OCI-LY1 (cell line): ENCODE measurements around the gene F2R.
"Not testable (repeated sequence)": the region's sequence is repeated elsewhere in the genome, so short reads cannot be mapped to it uniquely, and the experiment has no call there.

Experiments used
- H2AFZ ChIP-seq: fragments of 200-600 bp; sonication (generic), shearing (Covaris generic); 2 replicates; pipeline ENCODE4 v1.6.0; 2014; ENCODE audit warnings: antibody characterized with exemption, mild to moderate bottlenecking, low read length
- H3F3A ChIP-seq: fragments of 200-600 bp; sonication (generic), shearing (Covaris generic); 2 replicates; pipeline ENCODE4 v1.6.0; 2014; ENCODE audit warnings: mild to moderate bottlenecking, antibody characterized with exemption, low read length, moderate library complexity; ENCODE audit not compliant: insufficient read depth
- H3K27ac ChIP-seq: fragments of 200-600 bp; sonication (generic); 2 replicates; pipeline ENCODE4 v1.5.1; 2014; ENCODE audit warnings: low read length, mixed run types, mild to moderate bottlenecking, low read depth; ENCODE audit not compliant: poor library complexity, severe bottlenecking
- H3K27me3 ChIP-seq: fragments of 200-600 bp; sonication (generic); 2 replicates; pipeline ENCODE4 v1.6.0; 2014; ENCODE audit warnings: antibody characterized with exemption, mild to moderate bottlenecking, low read length, moderate library complexity; ENCODE audit not compliant: insufficient read depth
- H3K36me3 ChIP-seq: fragments of 200-600 bp; sonication (generic); 2 replicates; pipeline ENCODE4 v1.6.1; 2014; ENCODE audit warnings: mild to moderate bottlenecking, antibody characterized with exemption, low read length, moderate library complexity, mixed read lengths; ENCODE audit not compliant: insufficient read depth
- H3K4me1 ChIP-seq: fragments of 200-600 bp; sonication (generic); 2 replicates; pipeline ENCODE4 v1.5.1; 2014; ENCODE audit warnings: mild to moderate bottlenecking, low read length, moderate library complexity; ENCODE audit not compliant: insufficient read depth, severe bottlenecking
- H3K4me2 ChIP-seq: fragments of 200-600 bp; sonication (generic), shearing (Covaris generic); 2 replicates; pipeline ENCODE4 v1.6.1; 2014; ENCODE audit warnings: low read length
- H3K4me3 ChIP-seq: fragments of 200-600 bp; sonication (generic); 2 replicates; pipeline ENCODE4 v1.5.1; 2014; ENCODE audit warnings: low read length, low read depth, mild to moderate bottlenecking, mixed read lengths; ENCODE audit not compliant: poor library complexity, severe bottlenecking
- H3K79me2 ChIP-seq: fragments of 200-600 bp; shearing (Covaris generic); 2 replicates; pipeline ENCODE4 v1.6.1; 2016; ENCODE audit warnings: mixed run types, low read length, mixed read lengths; ENCODE audit not compliant: insufficient read depth
- H3K9ac ChIP-seq: fragments of 200-600 bp; sonication (generic), shearing (Covaris generic); 2 replicates; pipeline ENCODE4 v1.6.1; 2014; ENCODE audit warnings: mild to moderate bottlenecking, low read length, mixed read lengths
- H3K9me2 ChIP-seq: fragments of 200-600 bp; sonication (generic), shearing (Covaris generic); 2 replicates; pipeline ENCODE4 v1.6.1; 2014; ENCODE audit warnings: low read depth, mild to moderate bottlenecking, low read length, mixed read lengths
- H3K9me3 ChIP-seq: fragments of 200-600 bp; shearing (Covaris generic); 2 replicates; pipeline ENCODE4 v1.6.1; 2014; ENCODE audit warnings: low read length, mixed read lengths
- H4K20me1 ChIP-seq: fragments of 200-600 bp; sonication (generic), shearing (Covaris generic); 2 replicates; pipeline ENCODE4 v1.6.0; 2016; ENCODE audit warnings: mild to moderate bottlenecking, low read length; ENCODE audit not compliant: insufficient read depth
- EZH2 ChIP-seq: fragments of 200-600 bp; sonication (generic), shearing (Covaris generic); IDR thresholded peaks from 2 replicates; pipeline ENCODE4 v1.8.0; 2017; ENCODE audit warnings: borderline replicate concordance, mixed run types, mild to moderate bottlenecking, antibody characterized with exemption, low read length, moderate library complexity, mixed read lengths
- TF ChIP-seq, protein P1 (sequence below): fragments of 200-600 bp; sonication (generic), shearing (Covaris generic); IDR thresholded peaks from 2 replicates; pipeline ENCODE4 v1.5.1; 2017; ENCODE audit warnings: mild to moderate bottlenecking, antibody characterized with exemption, low read length, moderate library complexity, mixed read lengths

Gene F2R

DNA sequence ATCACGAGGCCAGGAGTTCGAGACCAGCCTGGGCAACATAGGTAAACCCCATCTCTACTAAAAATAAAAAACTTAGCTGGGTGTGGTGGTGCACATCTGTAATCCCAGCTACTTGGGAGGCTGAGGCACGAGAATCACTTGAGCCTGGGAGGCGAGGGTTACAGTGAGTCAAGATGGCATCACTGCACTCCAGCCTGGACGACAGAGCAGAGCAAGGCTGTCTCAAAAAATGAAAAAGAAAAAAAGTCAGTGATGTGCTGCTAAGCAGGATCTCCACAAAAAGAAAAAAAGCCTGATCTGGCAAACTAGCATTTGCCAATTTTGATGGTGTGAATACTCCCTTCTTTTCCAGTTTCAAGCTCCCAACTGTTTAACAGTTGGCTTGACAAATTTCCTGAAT is 21.9 kb downstream of the F2R start:
- H3K27me3 ChIP-seq, result no peaks in the 10 kb centered on the region
- H3K36me3 ChIP-seq, result no peaks in the 10 kb centered on the region
- no peak overlapping the region for H2AFZ ChIP-seq
- no peak overlapping the region for H3K27ac ChIP-seq
- no peaks in the 10 kb centered on the region for H3K9me2 ChIP-seq
- peaks cover 8% of the 10 kb centered on the region for H3K4me1 ChIP-seq
- no peak overlapping the region for H3K4me2 ChIP-seq
- no peak overlapping the region for H3K4me3 ChIP-seq
- H3K9ac ChIP-seq, result no peak overlapping the region
- no peaks in the 10 kb centered on the region for H3F3A ChIP-seq
- H4K20me1 ChIP-seq, result no peaks in the 10 kb centered on the region
- TF ChIP-seq EZH2, result no peak
- TF ChIP-seq, protein P1, sequence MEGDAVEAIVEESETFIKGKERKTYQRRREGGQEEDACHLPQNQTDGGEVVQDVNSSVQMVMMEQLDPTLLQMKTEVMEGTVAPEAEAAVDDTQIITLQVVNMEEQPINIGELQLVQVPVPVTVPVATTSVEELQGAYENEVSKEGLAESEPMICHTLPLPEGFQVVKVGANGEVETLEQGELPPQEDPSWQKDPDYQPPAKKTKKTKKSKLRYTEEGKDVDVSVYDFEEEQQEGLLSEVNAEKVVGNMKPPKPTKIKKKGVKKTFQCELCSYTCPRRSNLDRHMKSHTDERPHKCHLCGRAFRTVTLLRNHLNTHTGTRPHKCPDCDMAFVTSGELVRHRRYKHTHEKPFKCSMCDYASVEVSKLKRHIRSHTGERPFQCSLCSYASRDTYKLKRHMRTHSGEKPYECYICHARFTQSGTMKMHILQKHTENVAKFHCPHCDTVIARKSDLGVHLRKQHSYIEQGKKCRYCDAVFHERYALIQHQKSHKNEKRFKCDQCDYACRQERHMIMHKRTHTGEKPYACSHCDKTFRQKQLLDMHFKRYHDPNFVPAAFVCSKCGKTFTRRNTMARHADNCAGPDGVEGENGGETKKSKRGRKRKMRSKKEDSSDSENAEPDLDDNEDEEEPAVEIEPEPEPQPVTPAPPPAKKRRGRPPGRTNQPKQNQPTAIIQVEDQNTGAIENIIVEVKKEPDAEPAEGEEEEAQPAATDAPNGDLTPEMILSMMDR, result no peak
- H3K79me2 ChIP-seq, result no peaks in the 10 kb centered on the region
- no peaks in the 10 kb centered on the region for H3K9me3 ChIP-seq

DNA sequence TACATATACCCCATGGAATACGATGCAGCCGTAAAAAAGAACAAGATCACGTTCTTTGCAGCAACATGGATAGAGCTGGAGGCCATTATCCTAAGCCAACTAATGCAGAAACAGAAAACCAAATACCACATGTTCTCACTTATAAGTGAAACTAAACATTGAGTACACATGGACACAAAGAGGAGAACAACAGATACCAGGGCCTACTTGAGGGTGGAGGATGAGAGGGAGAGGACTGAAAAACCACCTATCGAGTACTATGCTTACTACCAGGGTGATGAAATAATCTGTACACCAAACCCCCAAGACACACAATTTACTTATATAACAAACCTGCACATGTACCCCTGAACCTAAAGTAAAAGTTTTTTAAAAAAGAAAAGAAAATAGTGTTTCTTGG is 25.6 kb downstream of the F2R start:
- not testable (repeated sequence) for H3K27ac ChIP-seq, H3K4me3 ChIP-seq, H3K9me3 ChIP-seq, H3K27me3 ChIP-seq, H3F3A ChIP-seq, H3K4me1 ChIP-seq, H3K4me2 ChIP-seq, H3K9ac ChIP-seq, H4K20me1 ChIP-seq, H2AFZ ChIP-seq, H3K79me2 ChIP-seq, H3K9me2 ChIP-seq, H3K36me3 ChIP-seq

DNA sequence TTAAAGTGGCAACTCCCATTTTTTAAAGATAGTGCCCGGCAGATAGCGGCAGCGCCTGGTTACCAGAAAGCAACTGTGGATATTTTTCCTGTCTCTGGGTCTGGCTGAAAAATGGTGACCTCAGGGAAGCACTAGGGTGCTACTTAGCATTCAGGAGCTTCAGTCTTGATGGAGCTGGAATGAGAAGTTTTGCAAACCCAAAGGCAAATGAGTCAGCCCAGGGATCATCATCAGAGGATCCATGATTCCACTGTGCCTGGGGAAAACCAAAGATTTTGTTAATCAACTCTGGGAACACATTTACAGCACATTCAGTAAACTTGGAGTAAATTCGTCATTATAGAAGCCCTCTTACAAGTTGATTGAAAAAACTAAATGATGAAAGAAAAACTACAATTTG is 26.7 kb downstream of the F2R start:
- H3K27ac ChIP-seq, result no peak overlapping the region
- H2AFZ ChIP-seq, result no peak overlapping the region

DNA sequence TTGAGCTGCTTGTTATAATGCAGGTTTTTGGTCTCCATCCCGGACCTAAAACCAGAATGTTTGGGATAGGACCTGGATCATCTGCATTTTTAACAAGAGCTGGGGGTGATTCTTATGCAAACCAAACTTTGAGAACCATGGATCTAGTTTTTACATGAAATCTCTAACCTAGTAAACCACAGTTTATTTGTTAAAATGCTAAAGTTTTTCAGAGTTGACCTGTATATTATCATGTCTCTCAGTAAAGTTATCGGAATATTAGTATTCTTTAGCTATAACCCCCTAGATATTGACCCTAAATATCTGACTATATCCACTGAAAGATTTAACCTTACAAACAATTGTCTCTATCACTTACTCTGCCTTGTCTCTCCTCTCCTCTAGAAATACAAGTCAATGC is 28.7 kb downstream of the F2R start:
- H3K27ac ChIP-seq, result no peak overlapping the region
- H3K4me1 ChIP-seq, result no peaks in the 10 kb centered on the region
- TF ChIP-seq EZH2, result no peak
- TF ChIP-seq, protein P1, result no peak
- H4K20me1 ChIP-seq, result no peaks in the 10 kb centered on the region
- H3K36me3 ChIP-seq, result no peaks in the 10 kb centered on the region
- H3K9ac ChIP-seq, result no peak overlapping the region
- H3K9me3 ChIP-seq, result no peaks in the 10 kb centered on the region
- H3K9me2 ChIP-seq, result no peaks in the 10 kb centered on the region
- H3K4me2 ChIP-seq, result no peak overlapping the region
- no peak overlapping the region for H2AFZ ChIP-seq
- no peaks in the 10 kb centered on the region for H3K27me3 ChIP-seq
- H3K79me2 ChIP-seq, result no peaks in the 10 kb centered on the region
- no peaks in the 10 kb centered on the region for H3F3A ChIP-seq
- no peak overlapping the region for H3K4me3 ChIP-seq

More for the DNA sequence above, 26.7 kb downstream of the F2R start:
- Histone ChIP-seq H3F3A (no peaks in the 10 kb centered on the region), H3K9me3 (no peaks in the 10 kb centered on the region), H3K79me2 (no peaks in the 10 kb centered on the region), H3K4me1 (peaks cover 8% of the 10 kb centered on the region), H3K36me3 (no peaks in the 10 kb centered on the region), H3K4me2 (no peak overlapping the region), H3K27me3 (no peaks in the 10 kb centered on the region), H3K4me3 (no peak overlapping the region), H3K9me2 (no peaks in the 10 kb centered on the region), H3K9ac (no peak overlapping the region), H4K20me1 (no peaks in the 10 kb centered on the region)
- TF ChIP-seq, protein P1, result no peak
- TF ChIP-seq EZH2, result no peak
